Cardiac fibroblast (primary cell): ENCODE data around the gene CDK11A.
"Not testable (repeated sequence)": the region's sequence is repeated elsewhere in the genome, so short reads cannot be mapped to it uniquely, and the experiment has no call there.

ENCODE experiments used
- DNase-seq, 2 donors: peaks; one replicate each; pipeline versions ENCODE4 v3.0.0 to v3.0.0-alpha.2; 2010; ENCODE audit warnings: low read depth in 2 of 2
- H3K4me3 ChIP-seq, 2 donors: replicated peaks in 1 of 2; 1 replicate in 1 of 2; 2 replicates in 1 of 2; pipeline ENCODE4 v1.5.1; 2011; ENCODE audit warnings: low read depth in 2 of 2, low read length in 2 of 2, mild to moderate bottlenecking in 2 of 2, moderate library complexity in 1 of 2
- CTCF ChIP-seq: IDR thresholded peaks from one replicate; pipeline ENCODE4 v1.5.1; 2011; ENCODE audit warnings: low read depth, mild to moderate bottlenecking, low read length, inconsistent platforms

Gene CDK11A

GRCh38 chr1:1677718-1678580, 46.2 kb downstream of the CDK11A start:
- H3K4me3 ChIP-seq: no peak overlapping the region
- no peak for DNase-seq
- TF ChIP-seq CTCF: no peak

- not testable (repeated sequence) for H3K4me3 ChIP-seq, DNase-seq
Measured at GRCh38 chr1:1676087-1676486, 48.1 kb downstream of the CDK11A start.

- not testable (repeated sequence) for DNase-seq
Measured at GRCh38 chr1:1675218-1675617, 48.9 kb downstream of the CDK11A start.

GRCh38 chr1:1674806-1675205, 49.4 kb downstream of the CDK11A start:
- DNase-seq, H3K4me3 ChIP-seq: not testable (repeated sequence)

More at GRCh38 chr1:1675218-1675617, 48.9 kb downstream of the CDK11A start:
- H3K4me3 ChIP-seq: not testable (repeated sequence)

- no peak for DNase-seq
- no peak for TF ChIP-seq CTCF
- H3K4me3 ChIP-seq: no peak overlapping the region
Measured at GRCh38 chr1:1672181-1672965, 51.8 kb downstream of the CDK11A start.

- H3K4me3 ChIP-seq: no peak overlapping the region
- no peak for TF ChIP-seq CTCF
Measured at GRCh38 chr1:1671365-1672119, 52.6 kb downstream of the CDK11A start.

GRCh38 chr1:1670866-1671265, 53.3 kb downstream of the CDK11A start:
- no peak for DNase-seq
- H3K4me3 ChIP-seq: no peak overlapping the region
- TF ChIP-seq CTCF: no peak

More at GRCh38 chr1:1671365-1672119, 52.6 kb downstream of the CDK11A start:
- DNase-seq: no peak
